Psoas muscle (tissue), 8 donors: Measurements from ENCODE around the gene UBLCP1. TPM values are rescaled to one million over a fixed set of nuclear protein-coding genes. Genes with fewer than 3 reads are reported as not detected.

Source experiments
- ATAC-seq, 4 donors: fragments of 200-7000 bp; cut with Tn5 transposase; one replicate each; pipeline ENCODE4 v1.9.1; 2020; ENCODE audit warnings: moderate library complexity in 3 of 4, mild to moderate bottlenecking in 2 of 4
- DNase-seq, 2 donors: peaks; one replicate each; pipeline ENCODE4 v3.0.0-alpha.2; 2020
- H3K27ac ChIP-seq: fragments of 200-600 bp; one replicate; pipeline ENCODE4 v1.8.0; 2022
- H3K27me3 ChIP-seq, 3 donors: fragments of 200-600 bp in 1 of 3; one replicate each; pipeline versions ENCODE4 v1.6.1 to v1.8.0; 2013 to 2022; ENCODE audit warnings: low read length in 2 of 3, mild to moderate bottlenecking in 2 of 3, moderate library complexity in 1 of 3; ENCODE audit not compliant: insufficient read depth in 3 of 3
- H3K36me3 ChIP-seq, 2 donors: fragments of 200-600 bp in 1 of 2; one replicate each; pipeline versions ENCODE4 v1.6.1 to v1.8.0; 2013 to 2022; ENCODE audit warnings: low read depth in 1 of 2, mild to moderate bottlenecking in 1 of 2, moderate library complexity in 1 of 2; ENCODE audit not compliant: insufficient read depth in 1 of 2
- H3K4me1 ChIP-seq: fragments of 200-600 bp; one replicate; pipeline ENCODE4 v1.8.0; 2022
- H3K4me3 ChIP-seq: fragments of 200-600 bp; one replicate; pipeline ENCODE4 v1.8.0; 2022; ENCODE audit warnings: mild to moderate bottlenecking
- H3K9me3 ChIP-seq: fragments of 200-600 bp; one replicate; pipeline ENCODE4 v1.8.0; 2022
- CTCF ChIP-seq: fragments of 200-600 bp; IDR thresholded peaks from one replicate; pipeline ENCODE4 v1.8.0; 2022; ENCODE audit warnings: antibody characterized with exemption
- WGBS, 3 donors: extraction: QIAGEN DNeasy Blood & Tissue Kit; methylation state at CpG; one replicate each; pipeline versions ENCODE4 v1.1.6 to v1.1.7; 2013; 5-methylcytosine and 5-hydroxymethylcytosine counted together
- intact Hi-C, 2 donors: fragments of 100-400 bp; cut with DNase I; formaldehyde crosslinking; loops; one replicate each; pipeline versions ENCODE4 v1.11.0 to v1.14.2; 2022
- long read RNA-seq, 2 donors: library from polyadenylated mRNA; unstranded; transcript quantifications; one replicate each; pipeline ENCODE4 v2.0.0, GENCODE V29; 2021
- polyA plus RNA-seq, 3 donors: library from polyadenylated mRNA; stranded (reverse); fragments of 200-250 nt; gene quantifications; one replicate each; pipeline ENCODE4 v1.2.3, GENCODE V29; 2013
- total RNA-seq, 4 donors: library from RNA; stranded (reverse); fragmentation: NEBNext Ultra II Directional in 2 of 4; extraction: Animal tissue kit (Norgen Biotek cat#: 25700) in 2 of 4; gene quantifications; one replicate each; pipeline versions ENCODE4 v1.2.1 to v1.2.4, GENCODE V29; 2021 to 2023
- donor health status: healthy with polysubstance abuse.
- donor health status: DM: no; HTN: no; CAD: no; lungs with moderate emphysema.
- donor health status: Bipolar disorder and iron deficiency.
- donor health status: healthy.
- donor health status: DM: yes; HTN: yes; CAD: no.
- donor health status: DM: no; HTN: no; CAD: no.
- donor health status: DM: no; HTN: no; CAD: no.
- donor health status: DM: yes; HTN: yes; CAD: no.

Gene UBLCP1
- total RNA-seq (10 to 100 TPM in 3 of 4 donors, 1 to 10 TPM in 1; 8.3 to 16.4 (median 11.3) TPM), polyA plus RNA-seq (10 to 100 TPM in 2 of 3 donors, 1 to 10 TPM in 1; 9.2 to 21.0 (median 18.1) TPM)
- long read RNA-seq, donor 1, transcript UBLCP1-201 (11 exons, 2,392 nt) = major isoform, 10 of 11 reads
- long read RNA-seq, donor 1, partial matches to known transcripts = 0 of 11 reads
- long read RNA-seq, donor 1, other reads (novel, unspliced or antisense) = 1 of 11 reads
- long read RNA-seq, donor 2, transcript UBLCP1-201 (11 exons, 2,392 nt) = major isoform, 18 of 20 reads
- long read RNA-seq, donor 2, partial matches to known transcripts = 0 of 20 reads
- long read RNA-seq, donor 2, other reads (novel, unspliced or antisense) = 2 of 20 reads

- DNase-seq = peak; percentile 83 to 89
- Histone ChIP-seq H3K4me1 (peaks cover 16% of the 10 kb centered on the region), H3K27me3 (no peaks in the 10 kb centered on the region), H3K9me3 (no peaks in the 10 kb centered on the region), H3K27ac (peak within 1 kb of the TSS; percentile 93), H3K4me3 (peak within 1 kb of the TSS; percentile 92), H3K36me3 (no peaks in the 10 kb centered on the region)
- intact Hi-C loops = loop anchor here (2.0 to 10.0 kb wide), 4 partner anchors 51 to 108 kb away; partner anchors contain the start of gene RNF145 (in 1 of the 2)
- 0 to 1% (median 0%) methylated on average over 54 of the region's 54 CpGs for WGBS, 3 donors
- no peak for TF ChIP-seq CTCF
- peak; percentile 94 to 98 (median 96) for ATAC-seq
Observed at GRCh38 chr5:159262859-159263568, at the start of gene UBLCP1. Gene UBLCP1, plus strand, starts transcription at chr5:159263290. Its CDS starts 5,626 bp downstream, at chr5:159268916.

GRCh38 chr5:159214486-159215271 lies 48.4 kb upstream of the UBLCP1 start:
- Histone ChIP-seq H3K9me3 (no peaks in the 10 kb centered on the region), H3K4me3 (no peak overlapping the region), H3K27me3 (no peaks in the 10 kb centered on the region), H3K4me1 (no peaks in the 10 kb centered on the region), H3K36me3 (no peaks in the 10 kb centered on the region), H3K27ac (no peak overlapping the region)
- ATAC-seq = no peak
- intact Hi-C loops = loop anchor here in 1 of 2 donors (5.0 kb wide), 1 partner anchor 48 kb away; the partner anchor contains the start of gene UBLCP1
- no peak for TF ChIP-seq CTCF
- WGBS, 3 donors = 57 to 64% (median 63%) methylated on average over 2 of the region's 2 CpGs
- DNase-seq = no peak

- ATAC-seq (no peak), DNase-seq (no peak)
- Histone ChIP-seq H3K4me1 (no peaks in the 10 kb centered on the region), H3K9me3 (no peaks in the 10 kb centered on the region), H3K27ac (no peak overlapping the region), H3K36me3 (no peaks in the 10 kb centered on the region), H3K4me3 (no peak overlapping the region), H3K27me3 (no peaks in the 10 kb centered on the region)
- TF ChIP-seq CTCF = no peak
- 85 to 92% (median 89%) methylated on average over 3 of the region's 3 CpGs for WGBS, 3 donors
- intact Hi-C loops = no loop called here
Observed at GRCh38 chr5:159215886-159216285, 47.2 kb upstream of the UBLCP1 start.

GRCh38 chr5:159216454-159216853 lies 46.6 kb upstream of the UBLCP1 start:
- Histone ChIP-seq H3K36me3 (no peaks in the 10 kb centered on the region), H3K4me1 (no peaks in the 10 kb centered on the region), H3K27me3 (no peaks in the 10 kb centered on the region), H3K27ac (no peak overlapping the region), H3K4me3 (no peak overlapping the region), H3K9me3 (no peaks in the 10 kb centered on the region)
- ATAC-seq = no peak
- no peak for DNase-seq
- intact Hi-C loops = no loop called here
- WGBS, 3 donors = 89 to 94% (median 90%) methylated on average over 2 of the region's 2 CpGs
- TF ChIP-seq CTCF = no peak
